HepG2 (cell line): Measurements from ENCODE around the gene RIPOR1. TPM values are rescaled to one million over a fixed set of nuclear protein-coding genes. Genes with fewer than 3 reads are reported as not detected.
A peak's percentile ranks its signal among the peaks of the same experiment; 100 is the strongest.

Source experiments
- BRF2 ChIP-seq: sonication (generic); formaldehyde crosslinking; IDR thresholded peaks from 2 replicates; pipeline ENCODE4 v1.8.1; 2022; ENCODE audit warnings: mild to moderate bottlenecking, missing genetic modification reagents
- KAT7 ChIP-seq: IDR thresholded peaks from 2 replicates; pipeline ENCODE4 v1.6.1; 2018; ENCODE audit warnings: borderline replicate concordance, missing compliant biosample characterization
- KDM5B ChIP-seq: sonication (generic); formaldehyde crosslinking; IDR thresholded peaks from 2 replicates; pipeline ENCODE4 v1.4.0; 2020; ENCODE audit warnings: missing genetic modification reagents, mild to moderate bottlenecking, borderline replicate concordance
- RARG ChIP-seq: sonication (generic); formaldehyde crosslinking; IDR thresholded peaks from 2 replicates; pipeline ENCODE4 v1.4.0; 2020; ENCODE audit warnings: low read depth, mild to moderate bottlenecking, missing genetic modification reagents
- RNF2 ChIP-seq: fragments of 450-650 bp; conservative IDR thresholded peaks from 2 replicates; pipeline ENCODE4 v1.6.1; 2016; ENCODE audit warnings: low read depth
- SIN3A ChIP-seq: IDR thresholded peaks from 2 replicates; pipeline ENCODE4 v1.6.1; 2011; ENCODE audit warnings: low read depth, mild to moderate bottlenecking, control low read depth, low read length, borderline replicate concordance
- SPEN ChIP-seq: sonication (generic); formaldehyde crosslinking; IDR thresholded peaks from 2 replicates; pipeline ENCODE4 v1.5.1; 2020; ENCODE audit warnings: low read depth, mild to moderate bottlenecking, missing genetic modification reagents
- SRSF9 ChIP-seq: fragments of 200-400 bp; formaldehyde crosslinking; IDR thresholded peaks from 2 replicates; pipeline ENCODE4 v1.6.1; 2018; ENCODE audit warnings: borderline replicate concordance, mild to moderate bottlenecking, low read depth, low read length; ENCODE audit not compliant: insufficient read depth, poor library complexity, severe bottlenecking
- SRY ChIP-seq: sonication (generic); formaldehyde crosslinking; IDR thresholded peaks from 2 replicates; pipeline ENCODE4 v1.8.0; 2022; ENCODE audit warnings: mild to moderate bottlenecking, missing genetic modification reagents
- TCF7 ChIP-seq: sonication (generic); IDR thresholded peaks from 2 replicates; pipeline ENCODE4 v1.6.1; 2016; ENCODE audit warnings: antibody characterized with exemption, low read depth
- THAP8 ChIP-seq: sonication (generic); formaldehyde crosslinking; IDR thresholded peaks from 2 replicates; pipeline ENCODE4 v1.5.1; 2020; ENCODE audit warnings: missing genetic modification reagents, mild to moderate bottlenecking, borderline replicate concordance
- YEATS2 ChIP-seq: sonication (generic); formaldehyde crosslinking; IDR thresholded peaks from 2 replicates; pipeline ENCODE4 v1.4.0; 2020; ENCODE audit warnings: missing genetic modification reagents, borderline replicate concordance
- ZBTB14 ChIP-seq: sonication (generic); formaldehyde crosslinking; IDR thresholded peaks from 2 replicates; pipeline ENCODE4 v1.4.0; 2020; ENCODE audit warnings: missing genetic modification reagents
- ZNF503 ChIP-seq: sonication (generic); formaldehyde crosslinking; IDR thresholded peaks from 2 replicates; pipeline ENCODE4 v1.4.0; 2020; ENCODE audit warnings: missing genetic modification reagents
- ZNF576 ChIP-seq: sonication (generic); formaldehyde crosslinking; IDR thresholded peaks from 2 replicates; pipeline ENCODE4 v1.4.0; 2020; ENCODE audit warnings: mild to moderate bottlenecking, missing genetic modification reagents
- ZNF607 ChIP-seq: sonication (generic); formaldehyde crosslinking; IDR thresholded peaks from 2 replicates; pipeline ENCODE4 v1.5.1; 2020; ENCODE audit warnings: missing genetic modification reagents, mild to moderate bottlenecking, borderline replicate concordance
- ZNF660 ChIP-seq: sonication (generic); formaldehyde crosslinking; IDR thresholded peaks from 2 replicates; pipeline ENCODE4 v1.5.1; 2020; ENCODE audit warnings: mild to moderate bottlenecking, low read depth, missing genetic modification reagents, borderline replicate concordance
- ZNF713 ChIP-seq: sonication (generic); formaldehyde crosslinking; IDR thresholded peaks from 2 replicates; pipeline ENCODE4 v1.4.0; 2020; ENCODE audit warnings: mild to moderate bottlenecking, missing genetic modification reagents
- ZNF781 ChIP-seq: sonication (generic); formaldehyde crosslinking; IDR thresholded peaks from 2 replicates; pipeline ENCODE4 v1.5.1; 2020; ENCODE audit warnings: borderline replicate concordance, mild to moderate bottlenecking, missing genetic modification reagents; ENCODE audit errors: not compliant biosample characterization
- polyA plus RNA-seq, 8 experiments: library from polyadenylated mRNA; depleted of rRNA in 3 of 8; stranded (reverse) in 7 of 8; unstranded in 1 of 8; fragments of >200 nt; fragmentation: Illumina TruSeq in 4 of 8; extraction: Trizol in 4 of 8; gene quantifications; 2 replicates each; pipeline versions ENCODE4 v1.2.1 to v1.2.3, GENCODE V29; 2011 to 2016; ENCODE audit warnings: low read depth in 4 of 8, missing spikeins in 1 of 8, mixed read lengths in 1 of 8; ENCODE audit not compliant: insufficient read depth in 1 of 8
- total RNA-seq, 5 experiments: library from RNA; depleted of rRNA; stranded (reverse); fragments of >200 nt; fragmentation: Illumina TruSeq; extraction: Trizol; gene quantifications; 2 replicates each; pipeline ENCODE4 v1.2.3, GENCODE V29; 2016; ENCODE audit warnings: low read depth in 1 of 5

Gene RIPOR1
- total and polyA plus RNA-seq, 2 of the 13 experiments (the other 11 are each of a cell fraction or from before 2014, with no cell fraction given): 4.6 to 8.1 TPM

GRCh38 chr16:67480833-67481560, 47.6 kb upstream of the RIPOR1 start, which contains the start of gene ATP6V0D1 (continued):
- TF ChIP-seq ZNF503 (CRISPR knock-in tag) (peak; percentile 75; the same call in 1 of the 2 replicates), ZNF713 (CRISPR knock-in tag) (peak; percentile 96), SRSF9 (no peak), SRY (CRISPR knock-in tag) (peak; percentile 60; the same call in 1 of the 2 replicates), SPEN (CRISPR knock-in tag) (peak; percentile 95), RNF2 (0 out of 2 replicates have a peak, but pooled peaks have one; percentile 41), SIN3A (peak; percentile 99), THAP8 (CRISPR knock-in tag) (no peak), BRF2 (peak; percentile 78; the same call in 1 of the 2 replicates), ZBTB14 (CRISPR knock-in tag) (no peak; the same call in 1 of the 2 replicates), KAT7 (CRISPR knock-in tag) (peak; percentile 17; the same call in 1 of the 2 replicates), TCF7 (no peak), KDM5B (CRISPR knock-in tag) (peak; percentile 63), ZNF607 (CRISPR knock-in tag) (peak; percentile 86), ZNF576 (CRISPR knock-in tag) (0 out of 2 replicates have a peak, but pooled peaks have one; percentile 48), YEATS2 (peak; percentile 99), ZNF660 (CRISPR knock-in tag) (no peak), RARG (no peak; the same call in 1 of the 2 replicates), ZNF781 (CRISPR knock-in tag) (no peak)
